NCI-H1092 treated with DMSO at 0.1 percent for 48 hours (cell line): ENCODE data around the gene HOXB4.
"Not testable (repeated sequence)": the region's sequence is repeated elsewhere in the genome, so short reads cannot be mapped to it uniquely, and the experiment has no call there.

Source experiments
- DNase-seq: peaks from one replicate; lab custom pipeline; 2025; lab: John Stamatoyannopoulos, UW

Gene HOXB4

GRCh38 chr17:48546924-48547807 lies 31.0 kb downstream of the HOXB4 start:
- DNase-seq, result peak; percentile 98

- no peak for DNase-seq
Observed at GRCh38 chr17:48546137-48546923, 31.8 kb downstream of the HOXB4 start.

- DNase-seq, result no peak
Observed at GRCh38 chr17:48545539-48545938, 32.6 kb downstream of the HOXB4 start.

GRCh38 chr17:48545022-48545375 lies 33.2 kb downstream of the HOXB4 start, which contains the start of gene HOXB2:
HOXB2 (minus strand) TSS chr17:48545109; CDS start chr17:48544911, 198 bp downstream.
- no peak for DNase-seq

GRCh38 chr17:48544349-48545021 lies 33.7 kb downstream of the HOXB4 start:
- DNase-seq, result no peak

GRCh38 chr17:48543854-48544348 lies 34.2 kb downstream of the HOXB4 start:
- no peak for DNase-seq

GRCh38 chr17:48543107-48543853 lies 34.9 kb downstream of the HOXB4 start:
- DNase-seq, result no peak

GRCh38 chr17:48542698-48543106 lies 35.4 kb downstream of the HOXB4 start:
- DNase-seq, result no peak

- no peak for DNase-seq
Observed at GRCh38 chr17:48542114-48542656, 36.0 kb downstream of the HOXB4 start.

- no peak for DNase-seq
Observed at GRCh38 chr17:48541577-48542113, 36.5 kb downstream of the HOXB4 start.

- DNase-seq, result no peak
Observed at GRCh38 chr17:48541036-48541576, 37.0 kb downstream of the HOXB4 start.

- no peak for DNase-seq
Observed at GRCh38 chr17:48540213-48540612, 37.9 kb downstream of the HOXB4 start.

GRCh38 chr17:48539177-48539576 lies 39.0 kb downstream of the HOXB4 start:
- no peak for DNase-seq

- DNase-seq, result no peak
Observed at GRCh38 chr17:48537316-48537715, 40.8 kb downstream of the HOXB4 start.

- not testable (repeated sequence) for DNase-seq
Observed at GRCh38 chr17:48535793-48536559, 42.2 kb downstream of the HOXB4 start.

- no peak for DNase-seq
Observed at GRCh38 chr17:48532261-48532660, 45.9 kb downstream of the HOXB4 start.

GRCh38 chr17:48530887-48531272 lies 47.3 kb downstream of the HOXB4 start, which contains the start of gene HOXB1:
HOXB1 (minus strand) TSS chr17:48531011; CDS start chr17:48530904, 107 bp downstream.
- no peak for DNase-seq

- no peak for DNase-seq
Observed at GRCh38 chr17:48530208-48530886, 47.8 kb downstream of the HOXB4 start.

GRCh38 chr17:48529683-48530009 lies 48.5 kb downstream of the HOXB4 start:
- no peak for DNase-seq
